HepG2 (cell line): Measurements from ENCODE around the gene DGCR8. TPM values are rescaled to one million over a fixed set of nuclear protein-coding genes. Genes with fewer than 3 reads are reported as not detected.
A peak's percentile ranks its signal among the peaks of the same experiment; 100 is the strongest.

Source experiments
- ARID2 ChIP-seq: sonication (generic); formaldehyde crosslinking; IDR thresholded peaks from 2 replicates; pipeline ENCODE4 v1.8.1; 2022; ENCODE audit warnings: mild to moderate bottlenecking, missing genetic modification reagents, borderline replicate concordance
- ATF2 ChIP-seq: sonication (generic); formaldehyde crosslinking; IDR thresholded peaks from 2 replicates; pipeline ENCODE4 v1.4.0; 2020; ENCODE audit warnings: missing genetic modification reagents
- CBX1 ChIP-seq: IDR thresholded peaks from one replicate; pipeline ENCODE4 v1.6.1; 2016; ENCODE audit warnings: antibody characterized with exemption, low read depth
- GATAD1 ChIP-seq: IDR thresholded peaks from 2 replicates; pipeline ENCODE4 v1.6.1; 2016; ENCODE audit warnings: missing genetic modification reagents, missing compliant biosample characterization
- HDAC6 ChIP-seq: fragments of 200-600 bp; sonication (generic); IDR thresholded peaks from 2 replicates; pipeline ENCODE4 v1.7.0; 2017; ENCODE audit warnings: mild to moderate bottlenecking, antibody characterized with exemption, low read length, low read depth
- KMT2A ChIP-seq: sonication (generic); formaldehyde crosslinking; IDR thresholded peaks from 2 replicates; pipeline ENCODE4 v1.4.0; 2020; ENCODE audit warnings: missing genetic modification reagents
- NFRKB ChIP-seq: fragments of 450-650 bp; IDR thresholded peaks from 2 replicates; pipeline ENCODE4 v1.6.1; 2017
- RNF219 ChIP-seq: sonication (generic); formaldehyde crosslinking; IDR thresholded peaks from 2 replicates; pipeline ENCODE4 v1.5.0; 2020; ENCODE audit warnings: mild to moderate bottlenecking, missing genetic modification reagents
- SAP130 ChIP-seq: IDR thresholded peaks from 2 replicates; pipeline ENCODE4 v1.6.1; 2016; ENCODE audit warnings: low read depth
- SMAD9 ChIP-seq: sonication (generic); formaldehyde crosslinking; IDR thresholded peaks from 2 replicates; pipeline ENCODE4 v1.5.1; 2020; ENCODE audit warnings: mild to moderate bottlenecking, missing genetic modification reagents
- THYN1 ChIP-seq: sonication (generic); formaldehyde crosslinking; IDR thresholded peaks from 2 replicates; pipeline ENCODE4 v1.8.1; 2023; ENCODE audit warnings: low read depth, mild to moderate bottlenecking, moderate library complexity, missing genetic modification reagents, borderline replicate concordance
- TMF1 ChIP-seq: sonication (generic); formaldehyde crosslinking; IDR thresholded peaks from 2 replicates; pipeline ENCODE4 v1.8.1; 2022; ENCODE audit warnings: low read depth, missing genetic modification reagents
- ZBTB46 ChIP-seq: sonication (generic); formaldehyde crosslinking; IDR thresholded peaks from 2 replicates; pipeline ENCODE4 v1.4.0; 2020; ENCODE audit warnings: mild to moderate bottlenecking, missing genetic modification reagents, borderline replicate concordance
- ZBTB7A ChIP-seq: sonication (generic); formaldehyde crosslinking; IDR thresholded peaks from 2 replicates; pipeline ENCODE4 v1.8.0; 2022; ENCODE audit warnings: mild to moderate bottlenecking, missing genetic modification reagents
- ZFY ChIP-seq: sonication (generic); formaldehyde crosslinking; IDR thresholded peaks from 2 replicates; pipeline ENCODE4 v1.4.0; 2020; ENCODE audit warnings: missing genetic modification reagents
- ZNF333 ChIP-seq: sonication (generic); formaldehyde crosslinking; IDR thresholded peaks from 2 replicates; pipeline ENCODE4 v1.4.0; 2020; ENCODE audit warnings: mild to moderate bottlenecking, missing genetic modification reagents, borderline replicate concordance
- ZNF496 ChIP-seq: sonication (generic); formaldehyde crosslinking; IDR thresholded peaks from 2 replicates; pipeline ENCODE4 v1.8.1; 2023; ENCODE audit warnings: mild to moderate bottlenecking, moderate library complexity, missing genetic modification reagents; ENCODE audit not compliant: insufficient replicate concordance
- ZNF513 ChIP-seq: sonication (generic); formaldehyde crosslinking; conservative IDR thresholded peaks from 2 replicates; pipeline ENCODE4 v1.5.0; 2020; ENCODE audit warnings: missing genetic modification reagents
- ZNF572 ChIP-seq: sonication (generic); formaldehyde crosslinking; IDR thresholded peaks from 2 replicates; pipeline ENCODE4 v1.5.1; 2020; ENCODE audit warnings: mild to moderate bottlenecking, missing genetic modification reagents
- ZNF615 ChIP-seq: sonication (generic); formaldehyde crosslinking; IDR thresholded peaks from 2 replicates; pipeline ENCODE4 v1.5.0; 2020; ENCODE audit warnings: mild to moderate bottlenecking, missing genetic modification reagents, borderline replicate concordance
- ZNF83 ChIP-seq: sonication (generic); formaldehyde crosslinking; IDR thresholded peaks from 2 replicates; pipeline ENCODE4 v1.4.0; 2020; ENCODE audit warnings: missing genetic modification reagents, mild to moderate bottlenecking, borderline replicate concordance
- polyA plus RNA-seq, 8 experiments: library from polyadenylated mRNA; depleted of rRNA in 3 of 8; stranded (reverse) in 7 of 8; unstranded in 1 of 8; fragments of >200 nt; fragmentation: Illumina TruSeq in 4 of 8; extraction: Trizol in 4 of 8; gene quantifications; 2 replicates each; pipeline versions ENCODE4 v1.2.1 to v1.2.3, GENCODE V29; 2011 to 2016; ENCODE audit warnings: low read depth in 4 of 8, missing spikeins in 1 of 8, mixed read lengths in 1 of 8; ENCODE audit not compliant: insufficient read depth in 1 of 8
- total RNA-seq, 5 experiments: library from RNA; depleted of rRNA; stranded (reverse); fragments of >200 nt; fragmentation: Illumina TruSeq; extraction: Trizol; gene quantifications; 2 replicates each; pipeline ENCODE4 v1.2.3, GENCODE V29; 2016; ENCODE audit warnings: low read depth in 1 of 5
- TF ChIP-seq, protein P1 (sequence below): sonication (generic); formaldehyde crosslinking; IDR thresholded peaks from 2 replicates; pipeline ENCODE4 v1.8.1; 2023; ENCODE audit warnings: mild to moderate bottlenecking, inconsistent platforms, moderate library complexity, missing genetic modification reagents, borderline replicate concordance

DGCR8 gene
- total and polyA plus RNA-seq, 2 of the 13 experiments (the other 11 are each of a cell fraction or from before 2014, with no cell fraction given): 10.2 to 23.2 TPM

- peak; percentile 59; the same call in 1 of the 2 replicates for TF ChIP-seq RNF219 (CRISPR knock-in tag)
- no peak for TF ChIP-seq ZNF496 (CRISPR knock-in tag)
- no peak for TF ChIP-seq ZNF333
- TF ChIP-seq ZNF572 (CRISPR knock-in tag): no peak
- TF ChIP-seq THYN1 (CRISPR knock-in tag): no peak
- 0 out of 2 replicates have a peak, but pooled peaks have one; percentile 21 for TF ChIP-seq TMF1 (CRISPR knock-in tag)
- 0 out of 2 replicates have a peak, but pooled peaks have one; percentile 48 for TF ChIP-seq ZNF615 (CRISPR knock-in tag)
- 0 out of 2 replicates have a peak, but pooled peaks have one; percentile 66 for TF ChIP-seq SMAD9 (CRISPR knock-in tag)
- peak; percentile 19; the same call in 1 of the 2 replicates for TF ChIP-seq KMT2A (CRISPR knock-in tag)
- no peak for TF ChIP-seq ZNF513 (CRISPR knock-in tag)
- peak; percentile 4; the same call in 1 of the 2 replicates for TF ChIP-seq ARID2 (CRISPR knock-in tag)
- no peak for TF ChIP-seq CBX1
- peak; percentile 16 for TF ChIP-seq ZFY (CRISPR knock-in tag)
- no peak for TF ChIP-seq HDAC6
- no peak for TF ChIP-seq GATAD1
- peak; percentile 54; the same call in 1 of the 2 replicates for TF ChIP-seq ZBTB7A
- TF ChIP-seq ATF2 (CRISPR knock-in tag): 0 out of 2 replicates have a peak, but pooled peaks have one; percentile 35
- no peak for TF ChIP-seq ZNF83 (CRISPR knock-in tag)
- no peak for TF ChIP-seq NFRKB
- no peak for TF ChIP-seq ZBTB46 (CRISPR knock-in tag)
- TF ChIP-seq, protein P1, sequence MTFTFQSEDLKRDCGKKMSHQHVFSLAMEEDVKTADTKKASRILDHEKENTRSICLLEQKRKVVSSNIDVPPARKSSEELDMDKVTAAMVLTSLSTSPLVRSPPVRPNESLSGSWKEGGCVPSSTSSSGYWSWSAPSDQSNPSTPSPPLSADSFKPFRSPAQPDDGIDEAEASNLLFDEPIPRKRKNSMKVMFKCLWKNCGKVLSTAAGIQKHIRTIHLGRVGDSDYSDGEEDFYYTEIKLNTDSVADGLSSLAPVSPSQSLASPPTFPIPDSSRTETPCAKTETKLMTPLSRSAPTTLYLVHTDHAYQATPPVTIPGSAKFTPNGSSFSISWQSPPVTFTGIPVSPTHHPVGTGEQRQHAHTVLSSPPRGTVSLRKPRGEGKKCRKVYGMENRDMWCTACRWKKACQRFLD (CRISPR knock-in tag): no peak
- peak; percentile 33; the same call in 1 of the 2 replicates for TF ChIP-seq SAP130 (CRISPR knock-in tag)
Measured at GRCh38 chr22:20117633-20118299, 37.7 kb downstream of the DGCR8 start (continued).
